HEK293 (cell line): ENCODE results near the gene CACNA1D.

ENCODE experiments used
- CTCF ChIA-PET: fragments of 350-600 bp; formaldehyde crosslinking; extraction: SDS; loops from one replicate; lab custom pipeline; 2021; ENCODE audit warnings: antibody characterized with exemption; lab: Yijun Ruan, JAX
- POLR2A ChIA-PET: fragments of 300-600 bp; formaldehyde crosslinking; extraction: SDS; loops from one replicate; lab custom pipeline; 2020; ENCODE audit warnings: antibody characterized with exemption, inconsistent platforms; lab: Yijun Ruan, JAX
- H3K27ac ChIP-seq: fragments of 200-500 bp; sonication (Bioruptor generic); 2 replicates; pipeline ENCODE4 v1.5.1; 2014; ENCODE audit warnings: low read depth, low read length, control low read depth, inconsistent platforms; ENCODE audit errors: extremely low read depth
- H3K36me3 ChIP-seq, 2 experiments: fragments of 200-500 bp in 1 of 2; sonication (Bioruptor generic) in 1 of 2; 1 replicate in 1 of 2; 2 replicates in 1 of 2; pipeline ENCODE4 v1.5.1; 2014 to 2017; ENCODE audit warnings: inconsistent platforms in 2 of 2, low read length in 2 of 2; ENCODE audit not compliant: control insufficient read depth in 2 of 2, insufficient read depth in 1 of 2
- H3K4me1 ChIP-seq: fragments of 200-500 bp; sonication (Bioruptor generic); 2 replicates; pipeline ENCODE4 v1.5.1; 2014; ENCODE audit warnings: mild to moderate bottlenecking, low read length, inconsistent platforms; ENCODE audit not compliant: control insufficient read depth, insufficient read depth
- H3K4me3 ChIP-seq: 2 replicates; pipeline ENCODE4 v1.5.1; 2011; ENCODE audit warnings: low read depth, mild to moderate bottlenecking, control low read depth, low read length, moderate library complexity
- H3K9me3 ChIP-seq: fragments of 200-500 bp; sonication (Bioruptor generic); 2 replicates; pipeline ENCODE4 v1.5.1; 2014; ENCODE audit warnings: low read depth, low read length, inconsistent platforms; ENCODE audit not compliant: control insufficient read depth, insufficient read depth
- AEBP2 ChIP-seq: fragments of 450-650 bp; formaldehyde crosslinking; IDR thresholded peaks from 2 replicates; pipeline ENCODE4 v1.5.1; 2016; ENCODE audit warnings: missing biosample characterization, missing genetic modification characterization, borderline replicate concordance
- BCL11A ChIP-seq: fragments of 450-650 bp; formaldehyde crosslinking; IDR thresholded peaks from 2 replicates; pipeline ENCODE4 v1.5.1; 2016; ENCODE audit warnings: low read depth, missing biosample characterization, missing genetic modification characterization
- ELK4 ChIP-seq: IDR thresholded peaks from 2 replicates; pipeline ENCODE4 v1.6.1; 2011; ENCODE audit warnings: mild to moderate bottlenecking, low read depth, low read length, borderline replicate concordance
- HOXC10 ChIP-seq: sonication (generic); formaldehyde crosslinking; IDR thresholded peaks from 2 replicates; pipeline ENCODE4 v1.8.1; 2023; ENCODE audit warnings: mild to moderate bottlenecking, missing genetic modification reagents
- OVOL3 ChIP-seq: fragments of 450-650 bp; formaldehyde crosslinking; IDR thresholded peaks from 2 replicates; pipeline ENCODE4 v1.5.1; 2016; ENCODE audit warnings: missing biosample characterization, missing genetic modification characterization
- SALL2 ChIP-seq: fragments of 450-650 bp; formaldehyde crosslinking; IDR thresholded peaks from 2 replicates; pipeline ENCODE4 v1.5.0; 2017; ENCODE audit warnings: missing biosample characterization, mild to moderate bottlenecking, missing genetic modification characterization, borderline replicate concordance
- SP2 ChIP-seq: fragments of 450-650 bp; formaldehyde crosslinking; IDR thresholded peaks from 2 replicates; pipeline ENCODE4 v1.5.1; 2016; ENCODE audit warnings: missing biosample characterization, missing genetic modification characterization
- ZBTB17 ChIP-seq: fragments of 450-650 bp; formaldehyde crosslinking; IDR thresholded peaks from 2 replicates; pipeline ENCODE4 v1.5.1; 2016; ENCODE audit warnings: missing biosample characterization, missing genetic modification characterization
- ZBTB49 ChIP-seq: fragments of 450-650 bp; formaldehyde crosslinking; IDR thresholded peaks from 2 replicates; pipeline ENCODE4 v1.5.1; 2016; ENCODE audit warnings: missing biosample characterization, missing genetic modification characterization, low read depth
- ZBTB6 ChIP-seq: fragments of 450-650 bp; formaldehyde crosslinking; IDR thresholded peaks from 2 replicates; pipeline ENCODE4 v1.5.1; 2017; ENCODE audit warnings: missing biosample characterization, missing genetic modification characterization
- ZNF114 ChIP-seq: fragments of 450-650 bp; formaldehyde crosslinking; IDR thresholded peaks from 2 replicates; pipeline ENCODE4 v1.5.0; 2017; ENCODE audit warnings: missing biosample characterization, missing genetic modification characterization
- ZNF138 ChIP-seq: fragments of 450-650 bp; formaldehyde crosslinking; IDR thresholded peaks from 2 replicates; pipeline ENCODE4 v1.5.1; 2016; ENCODE audit warnings: missing biosample characterization, missing genetic modification characterization, borderline replicate concordance
- ZNF19 ChIP-seq: fragments of 450-650 bp; formaldehyde crosslinking; IDR thresholded peaks from 2 replicates; pipeline ENCODE4; 2016; ENCODE audit warnings: missing biosample characterization, missing genetic modification characterization, low read depth
- ZNF211 ChIP-seq: fragments of 450-650 bp; formaldehyde crosslinking; IDR thresholded peaks from 2 replicates; pipeline ENCODE4 v1.5.1; 2016; ENCODE audit warnings: low read depth, missing biosample characterization, missing genetic modification characterization
- ZNF239 ChIP-seq: fragments of 450-650 bp; formaldehyde crosslinking; IDR thresholded peaks from 2 replicates; pipeline ENCODE4 v1.5.1; 2016; ENCODE audit warnings: missing biosample characterization, missing genetic modification characterization
- ZNF518A ChIP-seq: fragments of 450-650 bp; formaldehyde crosslinking; conservative IDR thresholded peaks from 2 replicates; pipeline ENCODE4 v1.5.1; 2016; ENCODE audit warnings: low read depth, missing biosample characterization, missing genetic modification characterization
- ZNF600 ChIP-seq: fragments of 450-650 bp; formaldehyde crosslinking; IDR thresholded peaks from 2 replicates; pipeline ENCODE4 v1.5.1; 2016; ENCODE audit warnings: missing biosample characterization, missing genetic modification characterization
- ZNF629 ChIP-seq: fragments of 450-650 bp; formaldehyde crosslinking; IDR thresholded peaks from 2 replicates; pipeline ENCODE4 v1.5.1; 2017; ENCODE audit warnings: missing biosample characterization, missing genetic modification characterization
- ZNF664 ChIP-seq: fragments of 450-650 bp; formaldehyde crosslinking; IDR thresholded peaks from 2 replicates; pipeline ENCODE4 v1.5.1; 2016; ENCODE audit warnings: missing biosample characterization, missing genetic modification characterization
- ZNF704 ChIP-seq: fragments of 450-650 bp; formaldehyde crosslinking; IDR thresholded peaks from 2 replicates; pipeline ENCODE4 v1.5.1; 2016; ENCODE audit warnings: missing biosample characterization, missing genetic modification characterization
- ZNF76 ChIP-seq: fragments of 450-650 bp; formaldehyde crosslinking; IDR thresholded peaks from 2 replicates; pipeline ENCODE4; 2016; ENCODE audit warnings: low read depth, missing biosample characterization, missing genetic modification characterization, borderline replicate concordance

Gene CACNA1D

GRCh38 chr3:53773021-53773436, 278.6 kb downstream of the CACNA1D start:
- ChIA-PET CTCF (no interaction called here), POLR2A (no interaction called here)
- no peaks in the 10 kb centered on the region for H3K9me3 ChIP-seq
- H3K4me3 ChIP-seq, result no peak overlapping the region
- TF ChIP-seq ZNF211 (tag by site-specific recombination) (no peak), ZNF664 (tag by site-specific recombination) (no peak), HOXC10 (no peak), ZNF76 (tag by site-specific recombination) (no peak), SP2 (tag by site-specific recombination) (no peak), ZBTB17 (tag by site-specific recombination) (no peak), ZNF704 (tag by site-specific recombination) (no peak), ELK4 (no peak), ZNF629 (tag by site-specific recombination) (no peak), ZBTB49 (tag by site-specific recombination) (no peak), ZNF600 (no peak), ZNF19 (tag by site-specific recombination) (no peak), ZNF239 (tag by site-specific recombination) (no peak), OVOL3 (no peak), AEBP2 (tag by site-specific recombination) (no peak), BCL11A (tag by site-specific recombination) (no peak), ZNF114 (no peak), SALL2 (no peak)
- H3K4me1 ChIP-seq, result no peaks in the 10 kb centered on the region
- H3K36me3 ChIP-seq, result no peaks in the 10 kb centered on the region
- no peak overlapping the region for H3K27ac ChIP-seq

GRCh38 chr3:53773611-53774368, 279.4 kb downstream of the CACNA1D start:
- CTCF ChIA-PET, result no interaction called here
- Histone ChIP-seq H3K36me3 (no peaks in the 10 kb centered on the region), H3K9me3 (no peaks in the 10 kb centered on the region), H3K4me1 (no peaks in the 10 kb centered on the region), H3K4me3 (no peak overlapping the region), H3K27ac (no peak overlapping the region)
- POLR2A ChIA-PET, result no interaction called here
- TF ChIP-seq ZBTB6 (no peak), ZNF518A (no peak), ZNF138 (tag by site-specific recombination) (no peak)
